Cerebellar nuclear complex (tissue), 1 donor: ENCODE data around the gene SSC4D.

Experiments used
- DNase-seq, 2 experiments: peaks; one replicate each; lab custom pipeline; 2025; lab: John Stamatoyannopoulos, UW

The SSC4D gene

DNA sequence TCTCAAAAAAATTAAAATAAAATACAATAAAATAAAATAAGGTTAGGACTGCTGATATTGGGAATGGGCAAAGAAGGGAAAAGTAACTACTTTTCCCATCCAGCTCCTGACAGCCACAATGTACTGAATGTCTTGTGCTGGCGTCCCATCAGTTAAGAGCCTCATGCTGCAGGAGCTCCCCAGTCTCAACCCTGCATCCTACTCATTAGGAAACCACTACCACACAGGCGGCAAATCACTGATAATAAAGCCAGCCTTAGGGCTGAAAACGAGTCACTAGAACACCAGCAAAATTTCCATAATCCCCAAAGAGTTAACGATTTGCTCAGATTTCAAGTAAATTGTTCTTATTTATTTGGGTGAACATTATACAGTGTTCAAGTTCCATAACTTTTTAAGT, 55.0 kb downstream of the SSC4D start:
- DNase-seq, result no peak

DNA sequence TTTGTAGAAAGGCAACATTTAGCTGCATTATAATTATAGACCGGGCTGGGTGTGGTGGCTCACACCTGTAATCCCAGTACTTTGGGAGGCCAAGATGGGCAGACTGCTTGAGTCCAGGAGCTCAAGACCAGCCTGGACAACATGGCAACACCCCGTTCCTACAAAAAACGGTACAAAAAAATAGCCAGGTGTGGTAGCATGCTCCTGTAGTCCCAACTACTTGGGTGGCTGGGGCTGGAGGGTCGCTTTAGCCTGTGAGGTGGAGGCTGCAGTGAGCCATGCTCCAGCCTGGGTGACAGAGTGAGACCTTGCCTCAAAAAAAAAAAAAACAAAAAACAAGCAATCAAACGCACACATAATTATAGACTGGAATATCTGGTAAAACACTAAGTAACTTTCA, 55.8 kb downstream of the SSC4D start:
- DNase-seq, result no peak

DNA sequence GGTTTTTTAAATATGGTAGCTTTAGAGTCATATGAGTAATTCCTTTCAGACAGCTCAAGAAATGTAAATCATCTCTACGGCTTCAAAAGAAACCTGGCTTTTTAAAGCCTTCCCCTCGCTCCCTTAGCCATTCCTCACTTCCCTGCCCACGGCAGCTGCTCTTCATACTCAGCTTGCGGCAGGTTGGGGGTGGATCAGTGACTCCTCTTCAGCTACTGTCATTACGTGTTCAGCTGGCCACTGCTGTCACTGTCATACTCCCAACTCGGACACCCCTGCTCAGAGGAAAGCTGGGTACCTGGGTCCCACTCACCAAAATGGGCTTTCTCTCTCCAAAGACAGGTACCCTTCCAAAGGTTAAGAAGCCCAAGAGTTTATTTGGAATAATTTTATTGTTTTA, 57.3 kb downstream of the SSC4D start:
- DNase-seq, result no peak

DNA sequence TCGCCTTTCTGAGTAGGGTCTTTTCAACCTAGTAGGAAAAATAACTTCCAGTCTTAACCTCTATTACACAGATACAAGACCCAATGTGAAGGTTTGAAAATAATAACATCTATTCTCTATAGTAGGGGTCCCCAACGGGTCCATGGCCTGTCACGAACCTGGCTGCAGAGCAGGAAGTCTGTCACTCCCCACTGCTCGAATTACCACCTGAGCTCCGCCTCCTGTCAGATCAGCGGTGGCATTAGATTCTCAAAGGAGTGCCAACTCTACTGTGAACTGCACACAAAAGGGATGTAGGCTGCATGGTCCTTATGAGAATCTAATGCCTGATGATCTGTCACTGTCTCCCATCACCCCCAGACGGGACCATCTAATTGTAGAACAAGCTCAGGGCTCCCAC, 58.1 kb downstream of the SSC4D start:
- no peak for DNase-seq

DNA sequence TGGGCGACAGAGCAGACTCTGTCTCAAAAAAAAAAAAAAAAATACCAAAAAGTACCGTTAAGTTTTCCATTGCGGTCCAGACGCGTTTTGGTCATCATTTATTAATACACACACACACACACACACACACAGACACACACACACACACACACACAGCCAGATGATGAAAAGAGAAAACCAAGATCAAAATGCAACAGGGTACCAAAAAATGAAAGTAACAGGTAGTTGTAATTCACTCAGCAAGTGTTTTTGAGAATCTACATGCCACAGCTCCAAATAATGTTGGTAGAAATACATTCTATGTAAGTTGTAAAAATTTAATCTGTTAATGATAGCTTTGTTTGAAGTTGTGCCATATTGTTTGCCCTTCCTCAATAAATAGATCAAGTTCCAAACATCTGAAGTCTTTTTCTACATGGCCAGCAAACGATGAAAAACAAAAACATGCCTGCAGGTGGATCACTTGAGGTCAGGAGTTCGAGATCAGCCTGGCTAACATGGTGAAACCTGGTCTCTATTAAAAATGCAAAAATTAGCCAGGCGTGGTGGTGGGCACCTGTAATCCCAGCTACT, 60.1 kb downstream of the SSC4D start:
- no peak for DNase-seq

DNA sequence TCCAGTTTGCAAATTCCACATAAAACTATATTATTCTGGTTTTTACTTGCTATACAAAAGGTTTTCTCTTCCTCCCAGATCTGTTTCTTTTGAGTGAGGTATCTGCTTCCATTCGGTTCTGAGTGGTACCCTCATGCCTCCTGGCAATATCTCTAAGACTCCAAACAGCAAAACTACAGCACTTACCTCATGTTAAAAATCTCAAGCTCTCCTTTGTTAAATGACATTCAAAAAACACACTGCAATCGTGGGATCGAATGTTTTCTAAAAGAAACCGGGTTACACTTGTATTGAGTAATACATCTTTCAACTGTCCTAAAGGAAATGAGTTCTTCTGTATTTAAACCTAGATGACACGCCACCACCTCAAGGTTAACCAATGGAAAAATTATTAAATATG, 61.8 kb downstream of the SSC4D start:
- no peak for DNase-seq

DNA sequence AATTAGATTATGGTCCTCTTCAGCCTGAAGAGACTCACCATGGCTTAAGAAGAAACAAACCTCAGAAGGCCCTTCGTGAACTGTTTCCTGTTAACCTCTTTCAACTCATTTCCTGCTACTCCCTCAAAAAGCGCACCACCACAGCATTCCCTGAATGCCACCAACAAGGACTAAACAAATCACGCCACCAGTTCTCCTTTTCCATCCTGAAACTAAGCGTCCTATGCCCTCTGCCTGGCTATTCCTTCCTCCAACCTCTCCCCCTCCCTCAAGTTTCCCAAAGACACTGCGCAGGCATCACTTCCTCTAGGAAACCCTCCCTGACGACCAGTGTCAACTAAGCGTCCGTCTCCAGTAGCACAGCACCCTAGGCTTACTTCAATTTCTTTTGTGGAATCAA, 62.7 kb downstream of the SSC4D start:
- no peak for DNase-seq

DNA sequence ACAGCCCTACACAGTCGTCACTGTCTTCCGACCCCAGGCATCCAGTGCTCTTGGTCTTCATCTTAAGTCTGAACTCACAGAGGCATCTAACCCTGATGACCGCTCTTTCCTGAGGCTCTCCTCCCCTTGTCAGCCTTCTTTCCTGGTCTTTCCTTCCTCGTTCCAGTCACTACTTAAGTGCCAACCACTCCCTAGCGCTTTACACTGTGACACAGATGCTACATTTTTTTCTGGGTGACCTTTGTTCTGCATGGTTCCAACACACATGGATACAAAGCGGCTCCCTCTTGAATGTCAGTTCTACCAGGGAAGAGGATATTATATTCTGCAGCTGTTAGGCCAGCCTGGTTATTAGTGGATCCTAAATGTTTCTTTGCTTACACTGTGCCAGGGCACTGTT, 63.4 kb downstream of the SSC4D start:
- DNase-seq, result no peak

DNA sequence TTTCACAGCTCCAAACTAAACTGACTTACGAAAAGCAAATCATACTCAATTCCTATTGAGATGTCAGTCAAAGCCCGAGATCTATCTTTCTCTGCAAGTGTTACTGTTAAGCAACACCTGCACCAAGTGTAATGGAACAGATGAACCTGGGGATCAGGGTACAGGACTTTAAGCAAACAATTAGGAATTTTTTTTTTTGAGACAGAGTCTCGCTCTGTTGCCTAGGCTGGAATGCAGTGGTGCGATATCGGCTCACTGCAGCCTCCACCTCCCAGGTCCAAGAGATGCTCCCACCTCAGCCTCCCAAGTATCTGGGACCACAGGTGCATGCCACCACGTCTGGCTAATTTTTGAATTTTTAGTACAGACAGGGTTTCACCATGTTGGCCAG, 65.6 kb downstream of the SSC4D start:
- no peak for DNase-seq

DNA sequence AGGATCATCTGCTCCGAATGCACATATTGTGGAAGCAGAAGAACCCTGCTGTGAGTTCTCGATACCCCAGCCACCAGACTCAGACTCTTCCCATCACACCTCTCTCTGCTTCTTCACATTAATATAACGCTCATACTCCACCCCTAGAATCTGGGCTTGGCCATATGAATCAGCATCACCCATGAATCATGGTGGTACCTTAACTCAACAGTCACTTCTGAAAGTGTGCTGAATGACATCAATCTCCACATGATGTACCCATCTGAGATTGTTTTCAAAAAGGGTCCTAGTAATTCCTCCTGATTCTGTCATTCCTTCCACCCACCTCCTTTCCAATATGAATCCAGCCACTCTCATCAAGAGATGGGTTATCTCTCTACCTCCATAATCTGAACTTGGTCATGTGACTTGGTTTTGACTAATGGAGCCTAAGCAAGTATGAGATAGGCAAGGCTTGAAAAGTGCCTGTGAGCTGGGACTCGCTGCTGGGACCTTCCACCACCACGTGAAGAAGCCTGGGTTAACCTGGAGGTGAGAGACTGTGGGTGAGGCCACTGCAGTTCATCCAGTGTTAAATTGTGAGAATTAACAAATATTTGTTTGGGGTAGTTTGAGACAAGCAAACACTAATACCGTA, 66.1 kb downstream of the SSC4D start:
- DNase-seq, result no peak

DNA sequence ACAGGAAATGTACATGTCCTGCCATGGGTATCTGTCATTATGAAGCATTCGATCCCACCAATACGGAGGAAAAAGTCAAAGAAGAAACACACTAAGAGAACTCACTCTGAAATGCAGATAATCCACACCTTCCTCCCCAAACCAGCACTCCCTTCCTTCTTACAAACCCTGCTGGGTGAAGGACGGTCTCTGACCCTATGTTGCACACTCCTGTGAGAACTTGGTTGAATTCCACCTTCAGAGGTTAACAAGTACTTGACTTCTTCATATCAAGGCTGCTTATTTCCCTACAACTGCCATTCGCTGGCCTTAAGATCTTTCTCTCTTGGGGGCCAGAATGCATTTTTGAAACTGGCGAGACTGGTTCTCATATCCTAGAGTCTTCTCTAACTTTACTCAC, 67.3 kb downstream of the SSC4D start:
- no peak for DNase-seq

DNA sequence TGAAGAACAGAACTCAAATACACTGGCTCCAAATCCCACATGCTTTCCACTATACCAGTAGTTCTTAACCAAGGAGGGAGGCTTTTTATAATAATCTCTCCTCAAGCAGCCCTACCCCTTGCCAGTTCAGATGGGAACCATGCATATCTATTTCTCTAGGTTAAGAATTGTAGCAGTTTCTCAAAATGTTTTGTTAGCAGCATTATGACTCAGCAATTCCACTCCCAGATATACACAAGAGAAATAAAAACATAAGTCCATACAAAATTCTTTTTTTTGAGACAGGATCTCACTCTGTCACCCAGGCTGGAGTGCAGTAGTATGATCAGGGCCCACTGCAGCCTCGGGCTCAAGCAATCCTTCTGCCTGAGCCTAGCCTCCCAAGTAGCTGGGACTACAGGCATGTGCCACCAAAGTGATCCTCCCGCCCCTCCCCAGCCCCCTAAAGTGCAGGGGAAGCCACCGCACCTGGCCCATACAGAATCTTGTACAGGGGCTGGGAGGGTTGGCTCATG, 68.8 kb downstream of the SSC4D start:
- DNase-seq, result no peak
